Spleen (tissue), 11 donors: ENCODE measurements around the gene NKD1. TPM values are rescaled to one million over a fixed set of nuclear protein-coding genes. Genes with fewer than 3 reads are reported as not detected.

Experiments used
- DNase-seq: peaks from one replicate; pipeline ENCODE4 v3.0.0-alpha.2; 2020
- H3K27ac ChIP-seq, 8 donors: fragments of 200-600 bp; sonication (generic) in 7 of 8; 1 replicate in 4 of 8; 2 replicates in 4 of 8; pipeline versions ENCODE4 v1.5.0 to v1.8.0; 2016 to 2021; ENCODE audit warnings: inconsistent platforms in 4 of 8, mild to moderate bottlenecking in 4 of 8, moderate library complexity in 1 of 8
- H3K27me3 ChIP-seq, 7 donors: fragments of 200-600 bp; sonication (generic) in 6 of 7; replicated peaks in 1 of 7; 1 replicate in 4 of 7; 2 replicates in 3 of 7; pipeline versions ENCODE4 v1.5.0 to v1.8.0; 2016 to 2021; ENCODE audit warnings: inconsistent platforms in 3 of 7, mild to moderate bottlenecking in 1 of 7
- H3K36me3 ChIP-seq, 6 donors: fragments of 200-600 bp; sonication (generic) in 5 of 6; 1 replicate in 4 of 6; 2 replicates in 2 of 6; pipeline versions ENCODE4 v1.5.0 to v1.8.0; 2016 to 2021; ENCODE audit warnings: inconsistent platforms in 2 of 6
- H3K4me1 ChIP-seq, 6 donors: fragments of 200-600 bp; sonication (generic) in 5 of 6; 1 replicate in 3 of 6; 2 replicates in 3 of 6; pipeline versions ENCODE4 v1.5.0 to v1.8.0; 2016 to 2021; ENCODE audit warnings: inconsistent platforms in 3 of 6
- H3K4me3 ChIP-seq, 8 donors: fragments of 200-600 bp; sonication (generic) in 7 of 8; 1 replicate in 4 of 8; 2 replicates in 4 of 8; pipeline versions ENCODE4 v1.5.0 to v1.8.0; 2016 to 2021; ENCODE audit warnings: inconsistent platforms in 4 of 8, mild to moderate bottlenecking in 4 of 8, moderate library complexity in 2 of 8
- H3K9me3 ChIP-seq, 8 donors: fragments of 200-600 bp; sonication (generic) in 7 of 8; 1 replicate in 4 of 8; 2 replicates in 4 of 8; pipeline versions ENCODE4 v1.5.0 to v1.8.0; 2016 to 2021; ENCODE audit warnings: inconsistent platforms in 4 of 8
- POLR2A ChIP-seq, 3 donors: fragments of 450-650 bp; IDR thresholded peaks; one replicate each; pipeline ENCODE4 v1.5.1; 2017; ENCODE audit warnings: antibody characterized with exemption in 3 of 3, mild to moderate bottlenecking in 1 of 3
- POLR2AphosphoS5 ChIP-seq, 3 donors: sonication (generic); formaldehyde crosslinking; IDR thresholded peaks; one replicate each; pipeline ENCODE4 v1.5.1; 2017; ENCODE audit warnings: antibody characterized with exemption in 3 of 3
- WGBS, 5 donors: extraction: QIAGEN DNeasy Blood & Tissue Kit in 3 of 5; methylation state at CpG; one replicate each; pipeline versions ENCODE4 v1.1.5 to v1.1.7; 2013 to 2018; 5-methylcytosine and 5-hydroxymethylcytosine counted together
- intact Hi-C: fragments of 100-400 bp; cut with DNase I; formaldehyde crosslinking; loops from one replicate; pipeline ENCODE4 v1.15.0; 2023; ENCODE audit warnings: low total_unique reads
- polyA plus RNA-seq, 3 donors: library from polyadenylated mRNA; stranded (reverse); fragments of 200-250 nt; gene quantifications; one replicate each; pipeline ENCODE4 v1.2.1, GENCODE V29; 2013
- total RNA-seq, 7 donors: library from RNA; depleted of rRNA in 3 of 7; stranded (reverse); fragments of >200 nt in 3 of 7; fragmentation: NEBNext Ultra II Directional in 4 of 7; extraction: Animal tissue kit (Norgen Biotek cat#: 25700) in 4 of 7; gene quantifications; one replicate each; pipeline versions ENCODE4 v1.1.0 to v1.2.1, GENCODE V29; 2016 to 2021
- TF ChIP-seq, protein P1 (sequence below), 11 experiments: fragments of 200-600 bp in 7 of 11; fragments of 450-650 bp in 4 of 11; sonication (generic) in 4 of 11; IDR thresholded peaks in 8 of 11; conservative IDR thresholded peaks in 3 of 11; 1 replicate in 7 of 11; 2 replicates in 4 of 11; pipeline versions ENCODE4 v1.4.0 to v1.8.0; 2016 to 2021; ENCODE audit warnings: antibody characterized with exemption in 11 of 11, inconsistent platforms in 4 of 11, mild to moderate bottlenecking in 1 of 11
- donor health status: healthy with polysubstance abuse.
- donor health status: DM: no; HTN: no; CAD: no; lungs with moderate emphysema.
- donor health status: DM: no; HTN: no; CAD: no.
- donor health status: Bipolar disorder and iron deficiency.
- donor health status: healthy.
- donor health status: DM: no; HTN: no; CAD: no.
- donor health status: DM: yes; HTN: yes; CAD: no.

The NKD1 gene
- total and polyA plus RNA-seq, 10 donors = 0.11 to 15.2 (median 3.6) TPM

DNA sequence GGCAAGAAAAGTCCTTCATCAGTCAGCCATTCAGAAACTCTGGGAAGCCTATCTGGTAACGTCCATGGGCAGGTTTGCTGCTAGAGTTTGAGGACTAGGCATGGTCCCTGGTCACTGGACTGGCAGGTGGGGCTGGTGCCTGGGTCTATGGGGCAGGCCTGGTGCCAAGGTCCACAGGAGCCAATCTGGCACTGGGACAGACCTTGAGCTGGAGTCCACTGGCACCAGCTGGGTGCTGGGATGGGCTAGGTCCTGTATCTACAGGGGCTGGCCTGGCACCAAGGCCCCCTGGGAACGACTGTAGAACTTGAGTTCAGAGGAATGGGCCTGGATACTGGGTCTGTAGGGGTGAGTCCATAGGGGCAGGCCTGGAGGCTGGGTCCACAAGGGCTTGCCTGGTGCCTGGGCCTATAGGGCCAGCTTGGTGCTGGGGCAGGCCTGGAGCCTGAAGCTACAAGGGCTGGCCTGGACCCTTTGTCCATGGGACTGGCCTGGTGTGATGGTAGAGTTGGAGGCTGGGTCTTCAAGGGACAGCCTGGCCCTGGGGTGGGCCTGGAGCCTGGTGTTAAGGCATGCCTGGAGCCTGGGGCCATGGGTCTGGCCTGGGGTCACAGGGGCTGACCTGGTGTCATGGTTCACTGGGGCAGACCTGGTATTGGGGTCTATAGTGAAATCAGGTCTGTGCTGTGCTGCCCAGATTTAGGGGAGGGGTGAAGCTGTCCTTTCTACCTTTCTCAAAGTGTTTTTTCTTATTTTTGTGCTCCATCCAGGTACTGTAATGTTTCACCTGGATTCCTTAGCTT is 30.5 kb upstream of the NKD1 start:
- TF ChIP-seq, protein P1, sequence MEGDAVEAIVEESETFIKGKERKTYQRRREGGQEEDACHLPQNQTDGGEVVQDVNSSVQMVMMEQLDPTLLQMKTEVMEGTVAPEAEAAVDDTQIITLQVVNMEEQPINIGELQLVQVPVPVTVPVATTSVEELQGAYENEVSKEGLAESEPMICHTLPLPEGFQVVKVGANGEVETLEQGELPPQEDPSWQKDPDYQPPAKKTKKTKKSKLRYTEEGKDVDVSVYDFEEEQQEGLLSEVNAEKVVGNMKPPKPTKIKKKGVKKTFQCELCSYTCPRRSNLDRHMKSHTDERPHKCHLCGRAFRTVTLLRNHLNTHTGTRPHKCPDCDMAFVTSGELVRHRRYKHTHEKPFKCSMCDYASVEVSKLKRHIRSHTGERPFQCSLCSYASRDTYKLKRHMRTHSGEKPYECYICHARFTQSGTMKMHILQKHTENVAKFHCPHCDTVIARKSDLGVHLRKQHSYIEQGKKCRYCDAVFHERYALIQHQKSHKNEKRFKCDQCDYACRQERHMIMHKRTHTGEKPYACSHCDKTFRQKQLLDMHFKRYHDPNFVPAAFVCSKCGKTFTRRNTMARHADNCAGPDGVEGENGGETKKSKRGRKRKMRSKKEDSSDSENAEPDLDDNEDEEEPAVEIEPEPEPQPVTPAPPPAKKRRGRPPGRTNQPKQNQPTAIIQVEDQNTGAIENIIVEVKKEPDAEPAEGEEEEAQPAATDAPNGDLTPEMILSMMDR (IDR thresholded peaks at IDR 0.05 in 8 of 11, conservative IDR thresholded peaks at IDR 0.05 in 3 of 11) = no peak
- TF ChIP-seq POLR2AphosphoS5 (IDR thresholded peaks at IDR 0.05) (no peak), POLR2A (IDR thresholded peaks at IDR 0.05) (no peak)
- Histone ChIP-seq H3K36me3 (no peaks in the 10 kb centered on the region), H3K9me3 (peaks cover 6 to 40% (median 26%) of the 10 kb centered on the region in 8 donors), H3K4me1 (no peaks in the 10 kb centered on the region), H3K27ac (no peak overlapping the region), H3K4me3 (no peak overlapping the region), H3K27me3 (peaks cover 0 to 17% (median 0%) of the 10 kb centered on the region in 7 donors)
- DNase-seq = peak; percentile 40
- WGBS, 5 donors = 65 to 88% (median 73%) methylated on average over 2 of the region's 2 CpGs
- intact Hi-C loops = no loop called here

DNA sequence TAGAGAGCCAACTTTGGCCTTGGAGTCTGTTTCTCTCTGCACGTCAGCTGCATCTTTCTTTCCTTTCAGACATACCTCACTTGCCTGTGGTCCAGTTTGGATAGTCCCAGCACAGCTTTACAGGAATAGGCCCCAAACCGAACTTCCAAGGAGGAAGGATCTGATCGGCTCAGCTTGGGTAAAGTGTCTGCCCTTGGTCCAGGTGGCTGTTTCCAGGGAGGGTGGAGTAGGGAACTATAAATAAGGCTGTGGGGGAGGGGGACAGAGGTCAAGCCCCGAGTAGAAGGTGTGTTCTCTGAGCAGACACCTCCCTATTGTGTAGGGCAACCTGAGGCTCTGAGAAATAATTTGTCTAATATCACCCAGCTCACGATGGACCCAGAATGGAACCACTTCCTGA is 29.2 kb upstream of the NKD1 start:
- no peaks in the 10 kb centered on the region for H3K4me1 ChIP-seq
- peaks cover 0 to 28% (median 0%) of the 10 kb centered on the region in 7 donors for H3K27me3 ChIP-seq
- no peak overlapping the region for H3K4me3 ChIP-seq
- no peak for DNase-seq
- H3K27ac ChIP-seq = no peak overlapping the region
- 71 to 79% (median 73%) methylated on average over 5 of the region's 5 CpGs for WGBS, 5 donors
- no peaks in the 10 kb centered on the region for H3K36me3 ChIP-seq
- no peak for TF ChIP-seq POLR2A (IDR thresholded peaks at IDR 0.05)
- TF ChIP-seq, protein P1 (IDR thresholded peaks at IDR 0.05 in 8 of 11, conservative IDR thresholded peaks at IDR 0.05 in 3 of 11) = no peak
- no peak for TF ChIP-seq POLR2AphosphoS5 (IDR thresholded peaks at IDR 0.05)
- intact Hi-C loops = no loop called here
- peaks cover 6 to 37% (median 26%) of the 10 kb centered on the region in 8 donors for H3K9me3 ChIP-seq

DNA sequence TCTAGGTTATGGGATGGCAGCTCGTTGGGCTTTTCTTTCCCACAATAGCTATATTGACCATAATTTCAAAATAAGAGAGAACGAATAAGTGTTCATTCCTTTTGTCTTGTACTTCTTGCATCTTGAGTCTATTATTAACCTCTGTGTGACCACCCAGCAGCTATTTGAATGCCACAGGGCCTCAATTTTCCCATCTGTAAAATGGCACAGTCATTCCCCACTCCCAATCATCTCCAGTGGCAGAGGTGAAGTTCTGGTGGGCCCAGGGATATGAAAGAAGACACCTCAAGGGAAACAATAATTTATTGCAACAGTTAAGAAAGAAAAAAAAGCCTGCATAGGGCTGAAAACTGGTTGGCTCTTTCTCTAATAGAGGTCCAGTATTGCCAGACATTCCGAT is 28.6 kb upstream of the NKD1 start:
- TF ChIP-seq, protein P1 (IDR thresholded peaks at IDR 0.05 in 8 of 11, conservative IDR thresholded peaks at IDR 0.05 in 3 of 11) = no peak
- TF ChIP-seq POLR2A (IDR thresholded peaks at IDR 0.05) = no peak
- TF ChIP-seq POLR2AphosphoS5 (IDR thresholded peaks at IDR 0.05) = no peak
- 71 to 87% (median 80%) methylated on average over 3 of the region's 3 CpGs for WGBS, 5 donors
- intact Hi-C loops = no loop called here

DNA sequence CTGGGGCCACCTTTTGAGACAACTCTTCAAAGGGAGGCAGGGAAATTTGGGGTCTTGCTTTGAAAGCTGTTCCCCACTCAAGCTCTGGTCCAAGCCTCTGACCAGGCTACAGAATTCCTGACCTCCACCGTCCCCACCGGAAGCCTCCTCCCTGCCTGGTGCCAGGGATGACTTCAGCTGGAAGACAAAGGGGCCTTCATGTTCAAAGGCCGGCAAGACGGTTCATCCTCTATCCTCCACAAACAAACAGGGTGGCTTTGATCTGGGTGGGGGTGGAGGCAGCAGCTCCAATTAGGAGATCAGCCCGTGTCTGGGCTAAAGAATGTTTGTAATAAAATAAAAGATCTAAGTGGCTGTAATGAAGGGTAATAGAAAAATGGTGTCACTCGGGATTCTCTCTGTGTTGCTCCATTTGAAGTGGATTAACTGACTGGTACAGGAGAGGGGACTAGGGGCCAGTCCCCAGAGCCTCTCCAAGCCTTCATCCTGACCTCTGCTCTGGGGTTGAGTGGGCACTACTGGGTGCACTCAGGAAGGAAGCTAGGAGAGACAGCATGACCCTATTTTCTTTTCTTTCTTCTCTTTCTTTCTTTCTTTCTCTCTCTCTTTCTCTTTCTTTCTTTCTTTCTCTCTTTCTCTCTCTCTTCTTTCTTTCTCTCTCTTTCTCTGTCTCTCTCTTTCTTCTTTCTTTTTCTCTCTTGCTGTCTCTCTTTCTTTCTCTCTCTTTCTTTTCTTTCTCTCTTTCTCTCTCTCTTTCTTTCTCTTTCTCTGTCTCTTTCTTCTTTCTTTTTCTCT is 27.5 kb upstream of the NKD1 start:
- H3K27me3 ChIP-seq = peaks cover 0 to 28% (median 0%) of the 10 kb centered on the region in 7 donors
- WGBS, 5 donors = 42 to 51% (median 46%) methylated on average over 6 of the region's 6 CpGs
- no peak overlapping the region for H3K4me3 ChIP-seq
- H3K36me3 ChIP-seq = no peaks in the 10 kb centered on the region
- DNase-seq = no peak
- H3K9me3 ChIP-seq = peaks cover 6 to 23% (median 21%) of the 10 kb centered on the region in 8 donors
- H3K4me1 ChIP-seq = no peaks in the 10 kb centered on the region
- TF ChIP-seq, protein P1 (IDR thresholded peaks at IDR 0.05 in 8 of 11, conservative IDR thresholded peaks at IDR 0.05 in 3 of 11) = no peak
- TF ChIP-seq POLR2AphosphoS5 (IDR thresholded peaks at IDR 0.05) (no peak), POLR2A (IDR thresholded peaks at IDR 0.05) (no peak)
- intact Hi-C loops = no loop called here
- no peak overlapping the region for H3K27ac ChIP-seq

More for the DNA sequence above, 28.6 kb upstream of the NKD1 start:
- Histone ChIP-seq H3K27me3 (peaks cover 0 to 28% (median 0%) of the 10 kb centered on the region in 7 donors), H3K36me3 (no peaks in the 10 kb centered on the region), H3K4me1 (no peaks in the 10 kb centered on the region), H3K4me3 (no peak overlapping the region), H3K27ac (no peak overlapping the region), H3K9me3 (peaks cover 6 to 31% (median 26%) of the 10 kb centered on the region in 8 donors)
- no peak for DNase-seq
